Stimulated activated CD8-positive, alpha-beta memory T cell treated with anti-CD3 and anti-CD28 coated beads, Interleukin-12 subunit alpha, Interleukin-12 subunit beta, amount 100 ng/mL, for 24 hours (primary cell): ENCODE measurements around the gene TMEM50A.
"Not testable (repeated sequence)": the region's sequence is repeated elsewhere in the genome, so short reads cannot be mapped to it uniquely, and the experiment has no call there.

Experiments
- DNase-seq: peaks from one replicate; pipeline ENCODE4 v3.0.0-alpha.2; 2020; ENCODE audit errors: extremely low read depth

TMEM50A gene

GRCh38 chr1:25336922-25337354 is 1.2 kb upstream of the TMEM50A start:
- not testable (repeated sequence) for DNase-seq

- not testable (repeated sequence) for DNase-seq
These were observed 499 bp upstream of the TMEM50A start for GRCh38 chr1:25337483-25338187.

DNA sequence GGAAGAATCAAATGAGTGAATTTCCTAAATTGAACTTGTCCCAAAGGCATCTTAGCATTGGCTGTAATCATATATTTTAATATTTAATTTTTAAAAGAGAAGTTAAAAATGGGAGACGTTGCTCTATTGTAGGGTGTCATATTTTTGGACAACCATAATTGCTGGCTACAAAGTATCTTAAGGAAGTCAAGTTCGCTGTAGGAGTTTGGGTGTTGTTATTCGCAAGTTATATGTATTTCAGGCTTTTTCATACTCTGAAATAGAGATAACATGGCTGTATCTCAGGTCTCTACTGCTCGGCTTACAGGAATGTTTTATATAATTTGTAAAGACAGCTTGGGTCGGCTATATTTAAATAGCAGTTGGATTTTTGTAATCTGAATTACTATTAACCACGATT is 852 bp downstream of the TMEM50A start:
- DNase-seq, result no peak

GRCh38 chr1:25341746-25342145 is 3.6 kb downstream of the TMEM50A start:
- DNase-seq, result no peak

DNA sequence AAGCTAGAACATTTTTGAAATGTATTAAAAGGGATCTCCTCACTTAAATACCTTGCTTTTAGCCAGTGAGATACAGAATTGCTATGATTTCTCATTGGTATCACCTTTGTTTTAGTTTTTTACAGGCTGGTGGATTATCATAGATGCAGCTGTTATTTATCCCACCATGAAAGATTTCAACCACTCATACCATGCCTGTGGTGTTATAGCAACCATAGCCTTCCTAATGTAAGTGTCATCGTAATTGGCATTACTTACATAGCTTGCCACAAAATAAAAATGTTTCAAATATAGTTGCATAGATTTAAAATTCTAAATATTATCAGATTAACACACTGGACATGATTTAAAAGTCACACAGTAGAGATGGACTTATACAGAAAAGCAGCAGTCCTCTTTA is 4.7 kb downstream of the TMEM50A start:
- no peak for DNase-seq

- no peak for DNase-seq
These were observed 5.7 kb downstream of the TMEM50A start for GRCh38 chr1:25343872-25344271.

DNA sequence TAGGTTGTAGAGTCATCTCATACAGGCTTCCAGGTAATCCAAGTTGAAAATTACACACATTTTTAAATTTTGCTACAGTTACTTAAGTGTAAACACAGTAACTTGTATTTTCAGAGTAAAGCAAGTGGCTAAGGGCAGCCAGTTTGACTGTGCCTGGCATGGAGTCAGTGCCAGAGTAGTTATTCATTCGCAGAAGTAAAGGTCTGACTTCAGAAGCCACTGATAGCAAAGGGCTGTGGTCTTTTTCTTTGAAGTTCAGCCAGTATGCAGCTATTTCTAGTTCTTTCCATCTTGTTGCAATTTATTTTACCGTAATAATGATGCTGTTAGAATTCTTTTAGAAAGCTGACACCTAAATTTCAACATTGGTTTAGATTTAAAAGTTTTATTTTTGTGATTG is 9.4 kb downstream of the TMEM50A start:
- no peak for DNase-seq

GRCh38 chr1:25349606-25350005 is 11.5 kb downstream of the TMEM50A start:
- DNase-seq, result no peak

DNA sequence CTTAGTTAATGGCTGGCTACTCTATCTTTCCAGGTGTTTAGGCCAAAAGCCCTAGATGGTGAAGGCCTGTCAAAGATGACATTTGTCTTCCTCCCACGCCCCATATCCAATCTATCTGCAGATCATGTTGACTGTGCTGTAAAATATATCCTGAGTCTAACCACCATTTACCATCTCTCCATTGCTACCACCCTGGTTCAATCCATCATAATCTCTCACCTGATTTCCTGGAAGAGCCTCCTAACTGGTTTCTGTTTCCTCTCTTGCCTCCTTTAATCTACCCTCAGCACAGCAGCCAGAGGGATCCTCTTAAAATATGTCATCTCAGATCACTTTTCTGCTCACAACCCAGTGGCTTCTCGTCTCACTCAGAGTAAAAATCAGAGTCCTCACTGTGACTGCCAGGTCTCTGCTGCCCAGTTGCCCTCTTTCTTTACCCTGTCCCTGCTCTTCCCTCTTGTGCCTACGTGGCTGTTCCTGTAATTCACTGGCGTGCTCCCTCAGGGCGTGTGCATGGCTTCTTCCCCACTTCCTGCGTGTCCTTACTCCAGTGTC is 17.8 kb downstream of the TMEM50A start:
- DNase-seq, result no peak

DNA sequence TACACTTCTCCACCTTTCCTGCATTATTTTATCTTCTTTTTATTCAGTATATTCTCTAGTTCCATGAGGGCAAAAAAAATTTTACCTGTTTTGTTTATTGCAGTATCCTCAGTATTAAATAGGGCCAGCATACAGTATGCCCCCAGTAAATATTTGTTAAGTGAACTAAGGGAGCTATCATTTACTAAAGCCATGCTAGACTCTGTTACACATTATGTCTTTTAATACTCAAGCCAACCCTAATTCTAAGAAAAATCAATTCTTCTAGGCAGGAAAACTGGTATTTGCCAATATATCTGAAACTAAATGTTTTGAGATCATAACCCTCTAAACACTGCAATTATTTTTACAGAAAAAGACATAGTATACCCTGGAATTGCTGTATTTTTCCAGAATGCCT is 18.3 kb downstream of the TMEM50A start:
- no peak for DNase-seq

DNA sequence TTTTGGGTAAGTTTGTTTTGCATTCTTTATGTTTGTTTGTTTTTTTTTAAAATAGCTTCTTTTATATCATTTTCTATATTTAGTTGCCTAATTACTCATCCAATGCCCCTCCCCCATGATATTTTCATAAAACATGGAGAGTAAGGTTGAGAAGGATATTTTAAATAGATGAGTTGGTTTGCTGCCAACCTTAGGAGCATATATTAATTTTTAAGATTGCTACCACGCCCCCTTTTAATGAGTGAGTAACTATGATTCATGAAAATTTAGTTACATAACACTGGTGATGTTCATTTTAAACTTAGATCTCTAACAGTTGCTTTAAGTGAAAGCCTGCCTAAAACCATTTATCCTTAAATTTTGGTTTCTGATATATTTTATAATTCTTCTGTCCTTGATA is 18.7 kb downstream of the TMEM50A start:
- no peak for DNase-seq

- DNase-seq, result no peak
These were observed 22.8 kb downstream of the TMEM50A start for GRCh38 chr1:25360596-25361581.

DNA sequence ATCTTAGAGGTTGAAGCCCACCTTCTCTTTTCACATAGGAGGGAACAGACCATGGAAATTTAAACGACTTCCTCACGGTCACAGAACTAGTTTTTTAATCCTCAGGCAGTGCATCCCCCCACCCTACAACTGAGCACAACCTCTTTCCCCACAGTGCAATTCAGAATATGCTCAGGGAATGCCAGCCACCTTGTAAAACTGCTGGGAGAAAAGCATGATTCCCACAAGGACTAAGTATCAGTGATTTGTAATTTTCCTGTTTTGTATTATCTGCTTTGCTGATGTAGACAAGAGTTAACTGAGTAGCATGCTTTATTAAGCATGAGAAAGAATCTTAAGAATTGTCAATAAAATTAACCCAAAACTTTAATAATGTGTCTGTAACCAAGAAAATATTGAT is 23.8 kb downstream of the TMEM50A start:
- DNase-seq, result no peak

- DNase-seq, result not testable (repeated sequence)
These were observed 24.8 kb downstream of the TMEM50A start for GRCh38 chr1:25362634-25363559.

DNA sequence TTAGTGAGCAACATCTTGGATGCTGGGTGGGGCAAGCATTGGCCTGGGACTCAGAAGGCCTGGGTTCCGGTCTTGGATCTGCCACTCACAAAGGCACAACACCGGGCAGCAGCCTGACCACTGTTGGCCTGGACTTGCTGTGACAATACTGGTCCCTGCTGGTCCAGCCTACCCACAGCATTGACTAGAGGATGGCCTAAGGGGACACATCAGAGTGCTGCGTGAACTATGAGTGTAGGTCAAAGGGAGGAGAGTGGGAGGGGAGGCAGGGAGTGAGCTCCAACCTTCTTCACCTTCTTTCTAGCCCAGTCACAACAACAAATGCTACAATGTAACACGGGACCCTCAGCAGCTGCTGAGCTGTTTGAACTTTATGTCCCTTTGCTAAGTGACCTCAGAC is 31.1 kb downstream of the TMEM50A start:
- no peak for DNase-seq

DNA sequence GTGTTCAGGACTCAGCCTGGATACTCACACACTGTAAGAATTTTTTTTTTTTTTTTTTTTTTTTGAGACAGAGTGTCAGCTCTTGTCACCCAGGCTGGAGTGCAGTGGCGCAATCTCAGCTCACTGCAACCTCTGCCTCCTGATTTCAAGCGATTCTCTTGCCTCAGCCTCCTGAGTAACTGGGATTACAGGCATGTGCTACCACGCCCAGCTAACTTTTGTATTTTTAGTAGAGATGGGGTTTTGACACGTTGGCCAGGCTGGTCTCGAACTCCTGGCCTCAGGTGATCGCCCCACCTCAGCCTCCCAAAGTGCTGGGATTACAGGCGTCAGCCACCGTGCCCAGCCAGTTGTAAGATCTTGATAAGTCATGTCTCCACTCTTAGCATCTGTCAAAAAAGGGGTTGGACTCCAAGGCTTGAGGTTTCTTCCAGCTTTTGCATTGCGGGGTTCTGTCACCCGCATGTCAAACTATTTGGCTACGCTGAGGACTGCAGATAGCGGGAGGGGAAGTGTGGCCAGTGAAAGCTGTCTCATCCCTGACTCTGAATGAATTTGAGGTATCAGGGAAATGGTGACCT is 31.6 kb downstream of the TMEM50A start:
- DNase-seq, result not testable (repeated sequence)

GRCh38 chr1:25371757-25372156 is 33.6 kb downstream of the TMEM50A start:
- DNase-seq, result not testable (repeated sequence)

DNA sequence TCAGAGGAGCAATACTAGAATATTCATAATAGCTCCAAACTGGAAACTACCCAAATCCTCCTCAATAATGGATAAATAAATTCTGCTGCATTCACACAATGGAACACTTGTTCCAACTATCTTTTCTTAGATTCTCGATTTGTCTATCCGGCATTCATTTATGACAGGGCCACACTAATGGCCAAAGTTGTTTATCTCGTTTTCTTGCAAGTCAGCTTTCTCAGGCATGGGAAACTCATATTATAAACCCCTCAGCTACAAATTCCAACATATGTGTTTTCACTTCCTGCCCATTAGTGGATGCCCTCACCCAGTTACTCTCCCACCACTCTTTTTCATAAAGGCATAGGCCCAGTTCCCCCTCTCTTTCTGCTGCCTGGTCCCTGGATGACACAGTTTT is 40.2 kb downstream of the TMEM50A start:
- not testable (repeated sequence) for DNase-seq

- not testable (repeated sequence) for DNase-seq
These were observed 44.4 kb downstream of the TMEM50A start for GRCh38 chr1:25382543-25382942.

- not testable (repeated sequence) for DNase-seq
These were observed 45.0 kb downstream of the TMEM50A start for GRCh38 chr1:25383090-25383489.

GRCh38 chr1:25383875-25384274 is 45.7 kb downstream of the TMEM50A start:
- not testable (repeated sequence) for DNase-seq
